NCI-H226 (cell line): Measurements from ENCODE around the gene DNAL4.

Experiments used
- DNase-seq: peaks from one replicate; pipeline ENCODE4 v3.0.0-alpha.2; 2015

The DNAL4 gene

GRCh38 chr22:38784035-38784434, 9.9 kb downstream of the DNAL4 start:
- no peak for DNase-seq

GRCh38 chr22:38783095-38783615, 10.8 kb downstream of the DNAL4 start:
- DNase-seq = no peak

- DNase-seq = peak; percentile 36
Measured at GRCh38 chr22:38782402-38783094, 11.4 kb downstream of the DNAL4 start.

GRCh38 chr22:38781033-38781432, 12.9 kb downstream of the DNAL4 start:
- DNase-seq = no peak

- no peak for DNase-seq
Measured at GRCh38 chr22:38777087-38777671, 16.8 kb downstream of the DNAL4 start.

- DNase-seq = no peak
Measured at GRCh38 chr22:38776086-38776485, 17.9 kb downstream of the DNAL4 start.

- DNase-seq = no peak
Measured at GRCh38 chr22:38775656-38776055, 18.3 kb downstream of the DNAL4 start.

- DNase-seq = no peak
Measured at GRCh38 chr22:38774496-38775166, 19.3 kb downstream of the DNAL4 start.

GRCh38 chr22:38773363-38773946, 20.5 kb downstream of the DNAL4 start:
- no peak for DNase-seq

- no peak for DNase-seq
Measured at GRCh38 chr22:38772623-38772873, 21.4 kb downstream of the DNAL4 start.

GRCh38 chr22:38770257-38770949, 23.5 kb downstream of the DNAL4 start:
- no peak for DNase-seq

GRCh38 chr22:38768036-38768435, 25.9 kb downstream of the DNAL4 start:
- no peak for DNase-seq

- DNase-seq = no peak
Measured at GRCh38 chr22:38767313-38767712, 26.6 kb downstream of the DNAL4 start.

- peak; percentile 16 for DNase-seq
Measured at GRCh38 chr22:38766076-38766777, 27.7 kb downstream of the DNAL4 start.

GRCh38 chr22:38762551-38762983, 31.4 kb downstream of the DNAL4 start:
- DNase-seq = no peak

- no peak for DNase-seq
Measured at GRCh38 chr22:38761202-38762162, 32.5 kb downstream of the DNAL4 start.

- DNase-seq = no peak
Measured at GRCh38 chr22:38760477-38761201, 33.3 kb downstream of the DNAL4 start.

- no peak for DNase-seq
Measured at GRCh38 chr22:38759005-38759404, 34.9 kb downstream of the DNAL4 start.

- no peak for DNase-seq
Measured at GRCh38 chr22:38758276-38758945, 35.5 kb downstream of the DNAL4 start.

- DNase-seq = no peak
Measured at GRCh38 chr22:38757464-38757757, 36.5 kb downstream of the DNAL4 start.
